ENCODE measurements around the gene SLC36A4.
"Not testable (repeated sequence)": the region's sequence is repeated elsewhere in the genome, so short reads cannot be mapped to it uniquely, and the experiment has no call there.

SLC36A4 gene

GRCh38 chr11:93194673-93195291 is 3.0 kb downstream of the SLC36A4 start:
- no peak for DNase-seq

- DNase-seq, result no peak
Measured at GRCh38 chr11:93193731-93194130, 4.1 kb downstream of the SLC36A4 start.

GRCh38 chr11:93192163-93192562 is 5.6 kb downstream of the SLC36A4 start:
- DNase-seq, result no peak

- no peak for DNase-seq
Measured at GRCh38 chr11:93189462-93189861, 8.3 kb downstream of the SLC36A4 start.

- no peak for DNase-seq
Measured at GRCh38 chr11:93188726-93189125, 9.1 kb downstream of the SLC36A4 start.

- no peak for DNase-seq
Measured at GRCh38 chr11:93187290-93187689, 10.5 kb downstream of the SLC36A4 start.

- DNase-seq, result not testable (repeated sequence)
Measured at GRCh38 chr11:93177891-93178290, 19.9 kb downstream of the SLC36A4 start.

- no peak for DNase-seq
Measured at GRCh38 chr11:93169950-93170561, 27.7 kb downstream of the SLC36A4 start.

- no peak for DNase-seq
Measured at GRCh38 chr11:93169143-93169542, 28.6 kb downstream of the SLC36A4 start.

GRCh38 chr11:93166862-93167261 is 30.9 kb downstream of the SLC36A4 start:
- DNase-seq, result no peak

- no peak for DNase-seq
Measured at GRCh38 chr11:93166194-93166593, 31.6 kb downstream of the SLC36A4 start.

GRCh38 chr11:93160808-93161207 is 37.0 kb downstream of the SLC36A4 start:
- no peak for DNase-seq

- no peak for DNase-seq
Measured at GRCh38 chr11:93160156-93160555, 37.6 kb downstream of the SLC36A4 start.

- no peak for DNase-seq
Measured at GRCh38 chr11:93159721-93160120, 38.1 kb downstream of the SLC36A4 start.

GRCh38 chr11:93155738-93156137 is 42.1 kb downstream of the SLC36A4 start:
- no peak for DNase-seq

GRCh38 chr11:93145390-93145915 is 52.3 kb downstream of the SLC36A4 start:
- no peak for DNase-seq

GRCh38 chr11:93143800-93144199 is 54.0 kb downstream of the SLC36A4 start:
- no peak for DNase-seq

- DNase-seq, result no peak
Measured at GRCh38 chr11:93143186-93143585, 54.6 kb downstream of the SLC36A4 start.

GRCh38 chr11:93133488-93134109 is 64.2 kb downstream of the SLC36A4 start:
- no peak for DNase-seq

GRCh38 chr11:93132836-93133235 is 65.0 kb downstream of the SLC36A4 start:
- no peak for DNase-seq

GRCh38 chr11:93131709-93132108 is 66.1 kb downstream of the SLC36A4 start:
- DNase-seq, result no peak

- DNase-seq, result no peak
Measured at GRCh38 chr11:93128574-93128973, 69.2 kb downstream of the SLC36A4 start.

Measured in amygdala (tissue), 56 donors.